Gastroesophageal sphincter (tissue), 4 donors: ENCODE results near the gene NLRP1. TPM values are rescaled to one million over a fixed set of nuclear protein-coding genes. Genes with fewer than 3 reads are reported as not detected.

Source experiments
- ATAC-seq: fragments of 150-250 bp; one replicate; pipeline ENCODE4 v1.9.1; 2016; ENCODE audit warnings: mild to moderate bottlenecking, moderate library complexity
- H3K27ac ChIP-seq, 4 donors: fragments of 200-600 bp; sonication (generic) in 3 of 4; 1 replicate in 3 of 4; 2 replicates in 1 of 4; pipeline ENCODE4 v1.5.1; 2016 to 2019
- H3K27me3 ChIP-seq: fragments of 200-600 bp; sonication (generic); one replicate; pipeline ENCODE4 v1.5.1; 2019
- H3K36me3 ChIP-seq, 2 donors: fragments of 200-600 bp; sonication (generic); one replicate each; pipeline ENCODE4 v1.5.1; 2019; ENCODE audit warnings: control low read depth in 1 of 2
- H3K4me1 ChIP-seq, 3 donors: fragments of 200-600 bp; sonication (generic); 1 replicate in 2 of 3; 2 replicates in 1 of 3; pipeline ENCODE4 v1.5.1; 2016 to 2019; ENCODE audit warnings: control low read depth in 2 of 3
- H3K4me3 ChIP-seq, 2 donors: fragments of 200-600 bp; sonication (generic); one replicate each; pipeline ENCODE4 v1.5.1; 2019; ENCODE audit warnings: mild to moderate bottlenecking in 1 of 2, moderate library complexity in 1 of 2
- H3K9me3 ChIP-seq, 3 donors: fragments of 200-600 bp; sonication (generic); one replicate each; pipeline ENCODE4 v1.5.1; 2017 to 2019; ENCODE audit warnings: control low read depth in 2 of 3
- EP300 ChIP-seq: sonication (generic); formaldehyde crosslinking; IDR thresholded peaks from one replicate; pipeline ENCODE4 v1.6.1; 2017; ENCODE audit warnings: antibody characterized with exemption, mild to moderate bottlenecking
- POLR2A ChIP-seq, 2 donors: fragments of 450-650 bp; IDR thresholded peaks; one replicate each; pipeline ENCODE4 v1.6.1; 2017; ENCODE audit warnings: antibody characterized with exemption in 2 of 2, mild to moderate bottlenecking in 2 of 2, moderate library complexity in 1 of 2
- POLR2AphosphoS5 ChIP-seq: sonication (generic); formaldehyde crosslinking; IDR thresholded peaks from one replicate; pipeline ENCODE4 v1.6.1; 2017; ENCODE audit warnings: antibody characterized with exemption
- WGBS, 2 donors: methylation state at CpG; one replicate each; pipeline ENCODE4 v1.1.5; 2018; ENCODE audit warnings: low coverage in 1 of 2; 5-methylcytosine and 5-hydroxymethylcytosine counted together
- total RNA-seq, 4 donors: library from RNA; depleted of rRNA; stranded (reverse); fragments of >200 nt; gene quantifications; one replicate each; pipeline ENCODE4 v1.1.0, GENCODE V29; 2016
- TF ChIP-seq, protein P1 (sequence below), 4 experiments: fragments of 200-600 bp in 2 of 4; fragments of 450-650 bp in 2 of 4; sonication (generic) in 1 of 4; IDR thresholded peaks; one replicate each; pipeline ENCODE4 v1.5.1; 2017 to 2019; ENCODE audit warnings: antibody characterized with exemption in 4 of 4, mild to moderate bottlenecking in 2 of 4, moderate library complexity in 2 of 4

The NLRP1 gene
- total RNA-seq, 4 donors from 2014 or later, result 8.2 to 26.0 (median 19.6) TPM

DNA sequence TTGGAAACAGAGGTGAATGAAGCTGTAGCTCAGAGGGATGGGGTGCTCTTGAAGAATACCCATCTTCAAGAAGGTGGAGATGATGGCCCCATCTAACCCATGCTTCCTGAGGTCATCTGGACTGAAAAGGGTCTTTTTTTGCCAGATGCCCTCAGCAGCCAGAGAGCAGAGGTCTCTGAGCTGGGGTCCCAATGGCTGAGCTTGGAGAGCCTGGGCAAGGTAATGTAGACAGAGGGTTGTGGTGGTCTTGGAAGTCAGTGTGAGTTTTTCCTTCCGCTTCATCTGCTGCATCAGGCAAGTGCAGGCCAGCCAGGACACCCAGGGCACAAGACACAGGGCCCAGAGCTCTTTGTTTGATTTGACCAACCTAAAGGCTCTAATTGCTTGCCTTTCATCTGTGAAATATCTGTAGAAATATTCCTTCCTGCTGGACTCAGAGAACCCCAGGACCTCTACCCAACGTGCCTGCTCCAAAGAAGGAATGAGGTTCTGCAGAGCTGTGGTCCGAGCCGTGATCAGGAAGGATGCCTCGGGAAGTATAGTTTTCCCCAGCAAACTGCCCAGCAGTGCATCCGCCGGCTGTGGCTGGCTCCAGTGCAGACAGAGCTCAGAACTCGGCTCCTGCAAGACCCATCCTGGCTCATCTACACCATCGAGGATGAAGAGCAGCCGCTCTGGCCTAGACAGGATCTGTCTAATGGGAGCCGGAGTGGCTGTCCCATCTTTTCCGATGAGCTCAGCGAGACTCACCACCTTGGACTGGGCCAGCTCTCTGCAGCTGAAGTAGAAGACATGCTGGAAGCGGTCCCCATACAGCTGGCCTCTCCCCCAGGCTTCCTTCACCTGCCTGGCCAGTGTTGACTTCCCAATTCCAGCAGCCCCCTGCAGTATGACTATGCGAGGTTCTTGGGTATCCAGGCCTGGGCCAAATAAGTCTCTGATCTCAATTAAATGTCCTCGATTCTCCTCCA, 25.2 kb downstream of the NLRP1 start:
- ATAC-seq, result no peak
- TF ChIP-seq, protein P1, sequence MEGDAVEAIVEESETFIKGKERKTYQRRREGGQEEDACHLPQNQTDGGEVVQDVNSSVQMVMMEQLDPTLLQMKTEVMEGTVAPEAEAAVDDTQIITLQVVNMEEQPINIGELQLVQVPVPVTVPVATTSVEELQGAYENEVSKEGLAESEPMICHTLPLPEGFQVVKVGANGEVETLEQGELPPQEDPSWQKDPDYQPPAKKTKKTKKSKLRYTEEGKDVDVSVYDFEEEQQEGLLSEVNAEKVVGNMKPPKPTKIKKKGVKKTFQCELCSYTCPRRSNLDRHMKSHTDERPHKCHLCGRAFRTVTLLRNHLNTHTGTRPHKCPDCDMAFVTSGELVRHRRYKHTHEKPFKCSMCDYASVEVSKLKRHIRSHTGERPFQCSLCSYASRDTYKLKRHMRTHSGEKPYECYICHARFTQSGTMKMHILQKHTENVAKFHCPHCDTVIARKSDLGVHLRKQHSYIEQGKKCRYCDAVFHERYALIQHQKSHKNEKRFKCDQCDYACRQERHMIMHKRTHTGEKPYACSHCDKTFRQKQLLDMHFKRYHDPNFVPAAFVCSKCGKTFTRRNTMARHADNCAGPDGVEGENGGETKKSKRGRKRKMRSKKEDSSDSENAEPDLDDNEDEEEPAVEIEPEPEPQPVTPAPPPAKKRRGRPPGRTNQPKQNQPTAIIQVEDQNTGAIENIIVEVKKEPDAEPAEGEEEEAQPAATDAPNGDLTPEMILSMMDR (IDR thresholded peaks at IDR 0.05), result no peak
- TF ChIP-seq POLR2A (IDR thresholded peaks at IDR 0.05), result no peak
- no peak for TF ChIP-seq POLR2AphosphoS5
- no peak for TF ChIP-seq EP300
- no peak overlapping the region for H3K4me3 ChIP-seq
- 100% methylated on average over 2 of the region's 16 CpGs; no CpG with 5 or more reads in 1 of the 2 donors for WGBS, 2 donors
- H3K4me1 ChIP-seq, result no peaks in the 10 kb centered on the region
- peaks cover 0 to 9% (median 0%) of the 10 kb centered on the region in 3 donors for H3K9me3 ChIP-seq
- H3K36me3 ChIP-seq, result peaks cover 0 to 17% of the 10 kb centered on the region in 2 donors
- no peak overlapping the region for H3K27ac ChIP-seq
- no peaks in the 10 kb centered on the region for H3K27me3 ChIP-seq

DNA sequence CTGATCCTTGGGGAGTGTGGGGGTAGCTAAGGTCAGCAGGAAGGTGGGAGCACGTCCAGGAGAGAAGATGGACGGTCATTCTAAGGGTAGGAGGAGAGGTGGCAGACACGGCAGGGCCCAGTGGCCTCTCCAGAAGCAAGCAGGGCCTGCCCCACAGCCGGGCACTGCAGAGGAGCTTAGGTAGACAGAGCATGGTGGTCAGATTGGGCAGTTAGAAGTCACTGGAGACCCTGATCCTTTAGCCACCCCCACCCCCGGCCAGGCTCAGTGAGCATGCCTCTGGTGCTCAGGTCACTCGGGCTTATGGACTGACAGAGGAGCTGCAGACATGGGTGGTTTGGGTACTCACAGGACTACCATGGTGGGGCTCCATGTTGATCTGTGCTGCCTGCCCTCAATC, 26.3 kb downstream of the NLRP1 start:
- no peak overlapping the region for H3K4me3 ChIP-seq
- H3K9me3 ChIP-seq, result peaks cover 0 to 4% (median 0%) of the 10 kb centered on the region in 3 donors
- H3K4me1 ChIP-seq, result no peaks in the 10 kb centered on the region
- no peak for ATAC-seq
- peaks cover 0 to 17% of the 10 kb centered on the region in 2 donors for H3K36me3 ChIP-seq
- H3K27ac ChIP-seq, result no peak overlapping the region
- no peaks in the 10 kb centered on the region for H3K27me3 ChIP-seq
- WGBS, 2 donors, result 70 to 85% methylated on average over 4 of the region's 6 CpGs
- TF ChIP-seq POLR2AphosphoS5 (no peak), EP300 (no peak), POLR2A (IDR thresholded peaks at IDR 0.05) (no peak)
- TF ChIP-seq, protein P1 (IDR thresholded peaks at IDR 0.05), result no peak

DNA sequence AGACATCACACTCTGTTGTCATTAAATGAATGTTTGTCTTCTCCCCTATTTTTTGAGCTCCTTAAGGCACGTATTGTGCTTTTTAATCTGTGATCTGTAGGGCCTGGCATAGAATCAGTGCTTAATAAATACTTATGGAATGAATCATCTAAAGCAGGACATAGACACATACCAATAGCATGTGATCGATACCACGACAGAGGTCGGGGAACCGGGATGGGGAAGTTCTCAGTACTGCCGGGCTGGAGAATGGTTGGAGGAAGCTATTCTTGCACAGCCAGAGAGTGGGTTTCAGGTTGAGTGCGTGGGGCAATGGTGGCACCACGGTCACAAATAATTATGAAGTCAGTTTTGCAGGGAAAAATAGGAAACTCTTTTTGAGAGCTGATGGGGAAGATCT, 26.8 kb downstream of the NLRP1 start:
- ATAC-seq, result no peak
- H3K27ac ChIP-seq, result no peak overlapping the region
- WGBS, 2 donors, result 68 to 69% methylated on average over 2 to 8 of the region's 8 CpGs
- H3K27me3 ChIP-seq, result no peaks in the 10 kb centered on the region
- H3K9me3 ChIP-seq, result peaks cover 0 to under 1% (median 0%) of the 10 kb centered on the region in 3 donors
- peaks cover 0 to 19% of the 10 kb centered on the region in 2 donors for H3K36me3 ChIP-seq
- no peaks in the 10 kb centered on the region for H3K4me1 ChIP-seq
- no peak overlapping the region for H3K4me3 ChIP-seq
- no peak for TF ChIP-seq POLR2AphosphoS5
- TF ChIP-seq EP300, result no peak
- no peak for TF ChIP-seq POLR2A (IDR thresholded peaks at IDR 0.05)
- TF ChIP-seq, protein P1 (IDR thresholded peaks at IDR 0.05), result no peak

DNA sequence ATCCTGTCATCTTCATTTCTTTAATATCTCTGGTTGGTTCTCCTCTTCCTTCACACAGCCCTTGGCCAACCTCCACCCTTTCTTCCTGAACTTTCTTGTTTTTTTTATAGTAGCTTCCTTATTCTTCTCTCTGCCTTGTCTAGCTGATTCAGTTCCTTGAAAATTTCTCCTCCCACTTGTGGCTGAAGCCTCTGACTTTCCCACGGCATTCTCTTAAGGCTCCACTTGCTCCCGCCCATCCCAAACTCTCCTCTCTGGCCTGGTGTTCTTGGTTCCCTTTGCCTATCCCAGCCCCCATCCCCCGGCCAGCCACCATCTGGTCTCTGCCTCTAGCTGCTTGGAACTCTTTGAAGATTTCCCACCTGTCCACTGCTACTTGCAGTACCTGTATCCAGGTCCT, 29.1 kb downstream of the NLRP1 start:
- no peaks in the 10 kb centered on the region for H3K4me1 ChIP-seq
- H3K36me3 ChIP-seq, result peaks cover 0 to 28% of the 10 kb centered on the region in 2 donors
- H3K27ac ChIP-seq, result no peak overlapping the region
- WGBS, 2 donors, result 30 to 58% methylated on average over 2 to 3 of the region's 3 CpGs
- TF ChIP-seq POLR2AphosphoS5 (no peak), POLR2A (IDR thresholded peaks at IDR 0.05) (no peak), EP300 (no peak)
- no peaks in the 10 kb centered on the region for H3K27me3 ChIP-seq
- H3K4me3 ChIP-seq, result no peak overlapping the region
- ATAC-seq, result no peak
- H3K9me3 ChIP-seq, result no peaks in the 10 kb centered on the region

DNA sequence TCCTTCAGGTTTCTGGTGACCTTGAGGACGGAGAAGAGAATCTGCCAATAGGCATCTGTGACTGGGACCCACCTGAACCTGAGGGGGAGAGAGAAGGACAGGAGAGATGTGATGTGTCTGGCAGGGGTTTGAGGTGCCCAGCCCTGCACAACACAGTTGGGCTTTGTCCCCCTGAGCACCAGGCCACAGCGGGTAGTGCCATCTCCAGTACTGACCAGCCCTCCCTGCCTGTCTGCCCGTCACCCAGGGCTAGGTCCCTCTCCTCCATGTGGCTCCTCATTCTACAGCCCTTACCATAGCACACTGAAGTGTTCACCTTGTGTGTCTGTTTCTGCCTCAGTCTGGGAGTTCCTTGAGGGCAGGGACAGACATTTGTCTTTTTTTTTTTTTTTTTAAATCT, 30.8 kb downstream of the NLRP1 start:
- WGBS, 2 donors, result 67 to 72% methylated on average over 1 to 2 of the region's 3 CpGs
- Histone ChIP-seq H3K4me3 (no peak overlapping the region), H3K27me3 (no peaks in the 10 kb centered on the region), H3K9me3 (no peaks in the 10 kb centered on the region), H3K36me3 (peaks cover 0 to 14% of the 10 kb centered on the region in 2 donors), H3K4me1 (no peaks in the 10 kb centered on the region), H3K27ac (no peak overlapping the region)
- TF ChIP-seq POLR2A (IDR thresholded peaks at IDR 0.05) (no peak), EP300 (no peak), POLR2AphosphoS5 (no peak)
- TF ChIP-seq, protein P1 (IDR thresholded peaks at IDR 0.05), result no peak
- ATAC-seq, result no peak
